ENCODE data around the gene MPC1.
"Not testable (repeated sequence)": the region's sequence is repeated elsewhere in the genome, so short reads cannot be mapped to it uniquely, and the experiment has no call there.

MPC1 gene

DNA sequence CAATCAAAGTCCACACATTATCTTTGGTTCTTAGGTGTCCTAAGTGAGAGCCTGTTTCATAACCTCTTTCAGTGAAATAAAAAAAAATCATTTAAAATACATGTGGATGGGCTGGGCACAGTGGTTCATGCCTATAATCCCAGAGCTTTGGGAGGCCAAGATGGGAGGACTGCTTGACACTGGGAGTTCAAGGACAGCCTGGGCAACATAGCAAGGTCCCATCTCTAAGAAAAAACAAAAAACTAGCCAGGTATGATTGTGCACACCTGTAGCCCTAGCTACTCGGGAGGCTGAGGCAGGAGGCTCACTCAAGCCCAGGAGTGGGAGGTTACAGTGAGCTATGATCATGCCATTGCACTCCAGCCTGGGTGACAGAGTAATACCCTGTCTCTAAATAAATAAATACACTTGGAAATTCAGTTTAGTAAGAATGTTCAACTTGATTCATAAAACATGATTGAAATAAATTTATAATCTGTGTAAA lies 3.6 kb downstream of the MPC1 start:
- no peak for DNase-seq

DNA sequence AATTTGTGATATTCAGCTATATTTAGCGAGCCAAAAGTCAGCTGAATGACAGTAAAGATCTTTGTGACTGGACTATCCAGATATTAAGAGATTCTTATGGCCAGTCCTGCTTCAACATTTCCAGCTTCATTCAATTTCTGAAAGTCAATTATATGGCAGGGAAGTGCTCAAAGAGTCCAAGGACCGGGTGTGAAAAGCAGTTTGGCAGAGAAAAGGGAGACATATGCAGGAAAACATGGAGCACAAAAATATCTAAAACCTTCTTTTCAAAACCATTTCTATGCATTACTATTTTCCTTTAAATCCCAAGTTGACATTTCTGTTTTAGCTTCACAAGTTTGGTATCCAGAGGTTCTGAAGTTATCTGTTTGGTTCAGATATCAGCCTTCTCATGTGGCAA lies 5.0 kb downstream of the MPC1 start:
- DNase-seq: no peak

DNA sequence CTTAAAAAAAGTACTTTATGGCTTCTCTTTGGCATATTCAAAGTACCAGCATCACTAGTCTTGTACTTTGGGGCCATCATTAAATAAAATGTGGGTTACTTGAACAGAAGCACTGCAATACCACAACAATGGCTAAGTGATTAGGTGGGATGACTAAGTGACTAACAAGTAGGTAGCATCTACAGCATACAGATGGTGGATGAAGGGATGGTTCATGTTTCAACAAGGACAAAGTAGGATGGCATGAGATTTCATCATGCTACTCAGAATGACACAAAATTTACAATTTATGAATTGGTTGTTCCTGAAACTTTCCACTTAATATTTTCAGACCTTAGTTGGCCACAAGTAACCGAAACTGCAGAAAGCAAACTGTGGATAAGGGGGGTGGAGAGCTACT lies 7.7 kb downstream of the MPC1 start:
- DNase-seq: no peak

DNA sequence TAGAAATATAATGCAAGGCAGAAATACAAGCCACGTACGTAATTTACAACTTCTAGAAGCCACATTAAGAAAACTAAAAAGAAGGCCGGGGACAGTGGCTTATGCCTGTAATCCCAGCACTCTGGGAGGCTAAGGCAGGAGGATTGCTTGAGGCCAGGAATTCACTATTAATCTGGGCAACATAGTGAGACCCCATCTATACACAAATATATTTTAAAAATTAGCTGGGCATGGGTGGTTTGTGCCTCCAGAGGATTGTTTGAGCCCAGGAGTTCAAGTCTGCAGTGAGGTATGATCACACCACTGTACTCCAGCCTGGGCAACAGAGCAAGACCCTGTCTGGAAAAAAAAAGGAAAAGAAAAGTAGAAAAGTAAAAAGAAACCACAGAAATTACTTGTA lies 12.3 kb downstream of the MPC1 start:
- no peak for DNase-seq

DNA sequence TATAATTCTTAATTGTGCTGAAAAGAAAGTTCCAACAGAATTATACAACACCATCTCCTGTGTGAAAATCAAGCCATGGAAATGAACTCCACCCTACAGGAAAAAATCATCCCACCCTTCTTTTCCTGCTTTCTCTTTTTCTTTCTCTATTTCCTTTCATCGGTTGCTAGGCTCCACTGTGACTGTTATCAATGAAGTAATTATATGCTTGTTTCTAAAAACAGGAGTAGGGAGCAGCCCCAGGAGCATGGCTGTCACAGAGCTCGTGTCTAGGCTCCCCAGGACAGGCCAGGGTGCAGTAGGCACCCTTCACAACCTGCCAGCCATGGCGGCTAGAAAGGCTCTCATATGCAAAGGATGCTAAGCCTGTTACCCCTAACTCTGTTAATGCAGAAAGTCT lies 13.0 kb downstream of the MPC1 start:
- DNase-seq: no peak

DNA sequence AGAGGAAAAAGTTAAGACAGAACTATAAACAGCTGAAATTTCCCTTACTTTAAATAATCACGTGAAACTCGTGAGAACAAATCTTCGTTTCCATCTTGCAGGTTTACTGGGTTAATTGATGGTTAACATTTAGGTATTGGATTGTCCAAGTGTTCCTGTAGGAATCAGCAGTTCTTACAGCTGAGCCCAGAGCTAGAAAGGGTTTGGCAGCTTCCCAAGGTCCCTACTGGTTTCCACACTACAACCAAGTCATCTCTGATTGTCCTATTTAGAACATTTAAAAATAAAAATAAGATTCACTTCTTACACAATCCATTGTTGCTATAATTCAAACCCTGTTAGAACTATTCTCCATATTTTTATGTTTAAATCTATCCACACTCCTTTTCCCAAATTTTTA lies 15.8 kb downstream of the MPC1 start:
- no peak for DNase-seq

DNA sequence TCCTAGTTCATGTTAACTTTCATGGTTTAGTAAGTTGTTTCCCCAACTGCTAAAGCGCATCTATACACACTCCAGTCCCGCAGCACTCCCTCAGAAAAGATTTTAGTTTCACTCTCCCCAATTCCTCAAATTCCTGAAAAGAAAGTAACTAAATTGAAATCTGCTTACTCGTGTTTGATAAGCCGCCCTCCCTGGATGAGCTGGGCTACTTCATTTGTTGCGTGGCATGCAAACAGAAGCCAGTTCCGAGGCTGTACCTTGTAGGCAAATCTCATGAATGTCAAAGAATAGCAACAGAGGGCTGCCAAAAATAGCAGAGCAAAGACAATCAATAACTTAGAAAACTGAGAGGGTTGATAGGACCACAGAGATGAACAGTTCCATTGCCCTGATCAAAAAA lies 16.9 kb downstream of the MPC1 start:
- no peak for DNase-seq

DNA sequence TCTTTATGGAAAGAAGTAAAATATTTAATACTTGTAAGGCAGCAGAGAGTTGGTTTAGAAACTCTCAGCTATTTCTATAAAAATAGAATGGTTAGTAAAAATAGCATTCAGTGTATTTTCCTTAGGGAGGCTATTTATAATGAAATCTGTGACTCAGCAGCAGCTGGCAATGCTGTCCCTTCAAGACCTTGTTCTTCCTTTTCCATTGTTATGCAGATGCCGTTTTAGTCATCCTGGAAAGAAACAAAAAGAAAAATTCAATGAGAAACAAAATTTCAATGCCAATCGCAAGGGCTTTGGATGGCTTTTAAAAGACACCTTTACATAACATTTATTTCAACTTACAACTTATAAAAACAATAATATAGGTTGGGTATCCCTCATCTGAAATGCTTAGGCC lies 17.5 kb downstream of the MPC1 start:
- DNase-seq: no peak

DNA sequence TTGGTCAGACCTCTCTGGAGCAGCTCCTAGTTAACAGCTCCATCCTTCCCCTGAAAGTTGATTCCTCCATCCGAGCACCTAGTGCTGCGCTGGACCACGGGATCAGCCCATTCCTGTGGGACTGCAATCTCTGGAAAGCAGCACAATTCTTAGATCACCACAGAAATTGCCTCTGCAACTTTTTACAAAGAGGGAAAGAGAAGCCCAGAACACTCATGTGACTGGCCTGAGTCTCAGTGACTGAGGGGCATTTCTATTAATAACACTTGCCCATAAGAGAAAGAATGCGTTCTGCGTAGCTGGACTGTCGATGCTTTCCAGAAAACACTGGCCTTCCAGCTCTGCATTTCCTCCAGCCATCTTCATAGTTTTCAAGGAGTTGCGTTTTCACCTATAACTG lies 18.3 kb downstream of the MPC1 start:
- no peak for DNase-seq

DNA sequence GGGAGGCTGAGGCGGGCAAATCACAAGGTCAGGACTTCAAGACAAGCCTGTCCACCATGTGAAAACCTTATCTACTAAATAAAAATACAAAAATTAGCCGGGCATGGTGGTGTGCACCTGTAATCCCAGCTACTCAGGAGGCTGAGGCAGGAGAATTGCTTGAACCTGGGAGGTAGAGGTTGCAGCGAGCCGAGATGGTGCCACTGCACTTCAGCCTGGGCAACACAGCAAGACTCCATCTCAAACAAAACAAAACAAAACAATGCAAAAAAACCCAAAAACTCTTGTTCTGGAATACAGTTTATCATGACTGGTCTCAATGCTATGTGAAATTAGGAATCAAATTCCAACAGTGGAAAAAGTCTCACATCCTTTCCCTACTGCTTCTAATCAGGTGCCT lies 20.3 kb downstream of the MPC1 start:
- DNase-seq: not testable (repeated sequence)

DNA sequence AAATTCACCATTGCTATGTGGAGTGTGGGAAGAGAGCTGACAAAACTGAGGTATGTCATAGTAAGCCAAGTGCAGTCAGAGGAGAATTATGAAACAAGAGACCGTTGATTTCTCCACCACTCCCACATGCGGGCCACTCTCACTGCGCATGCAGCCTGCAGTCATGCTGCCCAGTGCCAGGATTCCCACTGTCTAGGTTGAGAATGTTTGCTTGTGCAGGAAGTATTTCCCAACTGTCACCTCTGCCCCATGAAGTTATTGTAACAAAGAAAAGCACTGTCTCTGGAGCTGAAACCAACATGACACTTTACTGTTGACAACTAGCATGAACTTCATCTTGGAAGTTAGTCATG lies 21.7 kb downstream of the MPC1 start:
- DNase-seq: no peak

DNA sequence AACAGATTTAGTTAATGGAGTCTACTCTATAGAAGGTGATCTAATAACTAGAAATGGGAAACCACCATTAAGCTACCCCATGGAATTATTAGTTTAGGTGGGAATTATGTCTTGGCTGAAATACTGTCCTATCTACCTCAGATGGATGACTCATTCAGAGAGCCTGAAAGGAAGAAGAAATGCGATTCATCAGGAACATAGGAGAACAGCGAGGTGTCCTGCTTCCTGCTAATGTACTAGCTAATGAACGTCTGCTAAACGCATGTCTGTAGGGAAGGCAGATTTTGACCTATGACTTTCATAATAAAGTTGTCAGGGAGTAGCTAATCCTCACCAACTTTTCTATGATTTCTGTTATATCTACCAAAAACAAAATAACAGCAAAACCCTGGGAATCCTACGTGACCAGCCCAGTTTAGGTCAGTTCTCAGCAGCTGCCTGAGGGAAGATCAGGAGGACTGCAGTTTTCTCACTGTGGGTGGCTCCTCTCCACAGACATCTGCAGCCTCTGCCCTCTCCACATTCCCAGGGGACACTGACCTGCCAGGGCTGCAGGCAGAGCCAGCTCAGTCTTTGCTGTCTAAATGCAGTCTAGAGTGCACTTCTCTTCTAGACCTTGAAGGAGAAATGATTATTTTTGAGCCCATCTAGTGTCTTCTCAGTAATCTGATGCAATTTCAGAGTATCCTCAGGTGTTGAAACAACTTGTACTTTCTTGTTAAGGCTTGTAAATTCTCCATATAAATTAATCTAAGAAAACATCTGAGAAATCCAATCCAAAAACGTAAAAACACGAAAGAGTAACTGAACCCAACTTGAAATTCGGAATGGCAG lies 22.3 kb downstream of the MPC1 start:
- no peak for DNase-seq

DNA sequence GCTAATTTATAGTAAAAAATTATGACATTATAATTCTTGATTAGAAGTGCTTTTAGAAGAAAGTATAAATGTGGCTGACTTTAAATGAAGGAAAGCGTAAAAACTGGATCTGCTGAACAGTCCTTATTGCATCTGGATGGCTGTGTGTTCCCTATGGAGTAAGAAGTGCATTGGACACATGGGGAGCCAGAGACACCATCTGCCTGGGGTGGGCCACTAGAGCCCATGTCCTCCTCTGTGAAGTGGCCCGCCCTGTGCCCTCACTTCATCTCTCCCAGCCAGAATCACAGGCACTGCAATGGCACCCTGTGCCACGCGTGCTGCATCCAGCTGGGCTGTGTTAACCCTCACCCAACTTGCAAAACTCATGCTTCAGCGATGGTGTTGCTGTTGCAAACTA lies 27.2 kb downstream of the MPC1 start:
- DNase-seq: no peak

DNA sequence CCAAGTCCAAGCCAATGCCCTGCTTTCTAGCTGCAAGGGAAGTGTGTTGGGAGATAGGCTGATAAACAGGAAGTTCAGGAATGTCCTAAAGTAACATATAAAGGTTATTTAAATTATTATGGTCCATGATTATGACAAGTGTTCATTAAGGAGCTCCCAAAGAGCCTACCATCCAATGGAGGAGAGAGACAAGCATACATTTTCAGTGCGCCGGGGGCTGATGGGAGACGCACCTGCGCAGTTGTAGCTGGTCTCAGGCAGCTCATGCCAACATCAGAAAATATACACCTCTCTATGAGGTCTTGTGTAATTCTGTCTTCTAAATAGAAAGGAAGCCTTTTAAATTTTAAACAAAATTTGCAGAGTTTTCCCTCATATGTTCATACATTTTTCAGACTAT lies 27.8 kb downstream of the MPC1 start:
- no peak for DNase-seq

DNA sequence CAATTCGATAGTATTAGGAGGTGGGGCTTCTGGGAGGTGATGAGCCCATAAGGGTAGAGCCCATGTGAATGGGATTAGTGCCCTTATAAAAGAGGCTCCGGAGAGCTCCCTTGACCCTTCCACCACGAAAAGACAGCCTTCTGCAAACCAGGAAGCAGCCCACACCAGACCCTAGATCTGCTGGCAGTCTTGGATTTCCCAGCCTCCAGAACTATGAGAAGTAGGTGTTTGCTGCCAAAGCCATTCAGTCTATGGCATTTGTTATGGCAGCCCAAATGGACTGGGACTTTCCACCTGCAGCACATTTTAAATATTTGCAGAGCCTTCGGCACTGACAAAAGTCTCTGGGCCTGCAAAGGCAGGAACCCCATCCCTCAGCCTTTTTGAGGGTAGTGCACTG lies 28.6 kb downstream of the MPC1 start:
- no peak for DNase-seq

DNA sequence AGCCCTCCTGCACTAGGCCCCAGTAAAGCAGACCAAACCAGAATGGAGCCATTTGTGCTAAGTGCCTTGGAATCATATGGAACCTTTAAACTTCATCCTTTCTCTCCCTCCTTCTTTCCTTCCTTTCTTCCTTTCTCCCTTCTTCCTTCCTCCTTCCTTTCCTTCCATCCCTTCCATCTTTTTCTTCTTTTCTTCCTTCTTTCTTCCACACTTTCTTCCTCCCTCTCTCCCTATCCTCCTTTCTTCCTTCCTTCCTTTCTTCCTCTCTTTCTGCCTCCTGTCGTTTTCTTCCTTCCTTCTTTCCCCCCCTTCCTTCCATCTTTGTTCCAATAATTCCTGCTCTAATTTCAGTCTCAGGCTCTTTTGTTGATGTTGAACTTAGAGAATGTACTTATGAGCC lies 29.2 kb downstream of the MPC1 start:
- no peak for DNase-seq

DNA sequence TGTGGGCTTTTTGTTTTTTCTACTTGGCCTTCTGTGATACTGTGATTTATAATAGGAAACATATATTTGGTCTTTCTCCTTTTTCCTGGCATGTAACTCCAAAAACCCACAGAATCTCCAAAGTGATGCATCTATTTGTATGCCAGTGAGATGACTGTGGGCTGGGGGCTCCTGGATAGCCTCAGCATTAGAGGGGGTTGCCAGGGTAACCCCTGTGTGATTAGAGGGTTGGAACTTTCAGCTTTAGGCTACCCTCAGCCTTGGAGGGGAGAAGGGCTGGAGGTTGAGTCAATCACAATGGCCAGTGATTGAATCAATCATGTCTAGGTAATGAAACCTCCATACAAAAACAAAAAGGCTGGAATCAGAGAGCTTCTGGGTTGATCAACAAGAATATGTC lies 29.8 kb downstream of the MPC1 start:
- DNase-seq: no peak

DNA sequence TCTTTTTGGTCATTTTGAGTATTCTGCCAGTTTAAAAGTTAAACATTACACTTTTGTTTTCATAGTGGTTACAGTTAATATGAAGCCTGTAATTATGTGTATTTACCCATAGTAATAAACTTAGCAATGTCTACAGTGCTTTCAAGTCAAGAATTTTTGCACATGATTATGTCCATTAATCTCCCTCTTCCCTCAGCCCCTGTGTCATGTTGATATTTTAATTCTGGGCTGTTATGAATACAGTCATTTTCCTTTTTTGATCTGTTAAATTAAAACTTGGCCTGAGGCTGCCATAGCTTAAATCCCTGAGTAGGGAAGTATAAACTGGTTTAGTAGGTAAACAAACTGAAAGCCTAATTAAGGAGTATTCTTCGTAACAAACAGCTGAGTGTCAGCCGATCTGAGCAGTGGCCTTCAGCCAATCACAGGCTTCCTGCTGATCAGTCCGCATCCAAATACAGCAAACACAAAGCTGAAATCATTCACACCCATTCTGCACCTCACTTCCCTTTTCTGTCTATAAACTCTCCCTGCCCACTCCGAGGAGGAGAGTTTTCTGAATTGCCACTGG lies 30.9 kb downstream of the MPC1 start:
- no peak for DNase-seq

DNA sequence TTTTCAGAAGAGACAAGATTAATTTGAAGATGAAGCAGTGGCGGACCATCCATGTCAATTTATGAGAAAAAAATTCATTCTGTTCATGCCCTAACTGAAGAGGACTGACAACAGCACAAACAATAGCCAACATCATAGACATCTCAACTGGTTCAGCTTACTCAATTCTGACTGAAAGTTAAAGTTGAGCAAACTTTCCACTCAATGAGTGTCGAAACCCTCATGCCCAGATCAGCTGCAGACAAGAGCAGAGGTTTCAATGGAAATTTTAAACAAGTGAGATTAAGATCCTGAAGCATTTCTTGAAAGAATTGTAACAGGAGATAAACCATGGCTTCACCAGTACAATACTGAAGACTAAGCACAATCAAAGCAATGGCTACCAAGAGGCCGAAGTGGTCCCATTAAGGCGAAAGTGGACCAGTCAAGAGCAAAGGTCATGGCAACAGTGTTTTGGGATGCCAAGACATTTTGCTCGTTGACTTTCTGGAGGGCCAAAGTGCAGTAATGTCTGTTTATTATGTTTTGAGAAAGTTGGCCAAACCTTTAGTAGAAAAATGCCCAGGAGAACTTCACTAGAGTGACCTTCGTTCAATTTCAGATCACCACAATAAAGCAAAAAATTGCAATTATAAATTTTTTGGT lies 34.3 kb downstream of the MPC1 start:
- DNase-seq: no peak

DNA sequence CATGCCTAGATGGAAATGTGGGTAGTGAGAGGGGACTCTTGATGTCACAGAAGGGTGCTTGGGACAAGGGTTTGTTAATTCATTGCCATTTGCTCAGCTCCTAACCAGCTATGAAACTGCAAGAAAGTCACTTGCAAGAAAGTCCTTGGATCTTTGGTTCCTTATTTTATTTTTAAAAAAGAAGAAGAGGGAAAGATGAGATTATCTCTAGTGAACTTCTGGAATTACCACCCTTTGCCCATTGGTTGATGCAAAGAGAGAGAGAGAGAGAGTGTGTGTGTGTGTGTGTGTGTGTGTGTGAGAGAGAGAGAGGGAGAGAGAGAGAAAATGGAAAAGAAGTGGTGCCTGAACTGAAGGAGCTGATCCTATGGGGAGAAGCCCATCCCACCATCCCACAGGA lies 35.8 kb downstream of the MPC1 start:
- DNase-seq: no peak

DNA sequence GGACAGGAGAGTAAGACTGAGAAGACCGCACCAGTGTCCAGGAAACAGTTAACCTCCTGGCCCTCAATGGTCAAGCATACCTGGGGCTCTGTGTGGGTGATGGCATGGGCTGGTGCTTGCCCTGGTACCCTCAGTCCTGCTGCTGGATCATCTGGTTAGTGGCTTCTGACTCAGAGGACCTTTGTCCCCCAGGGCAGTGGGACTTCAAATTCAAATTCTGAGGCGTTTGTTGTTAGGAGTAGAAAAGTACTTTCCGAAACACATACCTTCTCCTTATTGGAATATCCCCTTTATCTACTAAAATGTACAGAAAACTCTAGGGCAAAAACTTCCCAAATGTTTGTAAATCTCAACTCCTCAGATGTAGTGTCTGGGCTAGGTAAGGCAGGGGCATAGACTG lies 36.3 kb downstream of the MPC1 start:
- DNase-seq: no peak

DNA sequence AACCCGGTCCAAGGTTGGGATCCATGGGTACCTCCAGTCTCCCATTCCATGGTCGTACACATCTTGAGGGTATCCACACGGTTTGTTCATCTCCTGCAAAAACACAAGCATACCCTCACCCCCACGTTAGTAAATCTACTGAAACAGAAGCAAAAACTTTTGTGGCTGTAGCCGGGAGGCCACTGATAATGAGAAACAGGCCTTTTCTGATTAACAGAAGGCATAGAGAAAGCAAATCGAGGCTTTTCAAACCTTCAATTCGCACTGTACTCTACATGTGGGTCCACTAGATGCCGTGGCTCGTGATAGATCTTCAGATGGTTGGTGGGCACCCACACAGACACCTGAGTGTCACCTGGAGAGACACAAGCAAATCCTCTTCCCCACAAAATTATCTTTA lies 37.1 kb downstream of the MPC1 start:
- not testable (repeated sequence) for DNase-seq

DNA sequence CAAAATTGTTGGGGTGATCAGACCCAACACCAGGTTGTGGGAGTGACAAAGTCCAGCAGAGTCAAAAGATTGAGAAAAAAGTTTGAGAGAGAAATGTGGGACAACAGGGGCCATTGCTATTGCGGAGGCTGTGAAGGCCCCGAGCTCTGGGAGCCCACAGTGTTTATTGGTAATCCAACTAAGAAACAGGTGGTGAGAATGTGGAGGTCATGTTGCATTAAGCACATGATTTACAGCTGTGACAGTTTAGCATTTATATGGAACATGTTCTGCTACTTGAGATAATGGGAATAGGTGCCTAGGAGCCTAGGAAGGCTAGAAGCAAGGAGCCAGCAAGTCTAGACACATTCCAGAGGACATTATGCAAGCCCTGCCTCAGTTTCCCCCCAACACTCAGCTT lies 37.8 kb downstream of the MPC1 start:
- not testable (repeated sequence) for DNase-seq

DNA sequence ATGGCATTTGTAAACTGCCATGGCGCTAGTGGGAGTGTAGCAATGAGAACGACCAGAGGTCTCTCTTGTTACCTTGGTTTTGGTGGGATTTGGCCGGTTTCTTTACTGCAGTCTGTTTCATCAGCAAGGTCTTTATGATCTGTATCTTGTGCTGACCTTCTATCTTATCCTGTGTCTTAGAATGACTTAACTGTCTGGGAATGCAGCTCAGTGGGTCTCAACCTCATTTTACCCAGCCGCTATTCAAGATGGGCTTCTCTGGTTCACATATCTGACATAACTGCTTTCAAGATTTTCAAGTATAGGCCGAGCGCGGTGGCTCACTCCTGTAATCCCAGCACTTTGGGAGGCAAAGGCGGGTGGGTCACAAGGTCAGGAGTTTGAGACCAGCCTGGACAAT lies 38.5 kb downstream of the MPC1 start:
- no peak for DNase-seq

DNA sequence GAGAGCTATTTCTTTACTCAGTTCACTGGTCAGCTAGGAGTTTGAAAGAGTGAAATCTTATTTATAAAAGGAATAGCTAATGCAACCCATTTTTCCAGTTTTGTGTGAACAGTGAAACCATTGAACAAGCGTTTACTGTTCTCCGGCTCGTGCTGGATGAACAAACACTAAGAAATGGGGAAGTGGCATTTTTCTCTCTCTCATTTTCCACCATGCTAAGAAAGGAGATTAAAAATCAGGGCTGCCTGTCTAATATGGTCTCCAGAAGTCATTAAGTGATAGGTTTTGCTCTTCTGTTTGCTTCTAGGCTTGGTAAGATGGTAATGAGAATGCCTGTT lies 39.6 kb downstream of the MPC1 start:
- DNase-seq: no peak
